Smooth muscle cell (in vitro differentiated cells): ENCODE measurements around the gene DMAC2L. TPM values are rescaled to one million over a fixed set of nuclear protein-coding genes. Genes with fewer than 3 reads are reported as not detected.

Experiments
- DNase-seq: peaks from one replicate; lab custom pipeline; 2025; ENCODE audit not compliant: unreplicated experiment; lab: John Stamatoyannopoulos, UW
- H2AFZ ChIP-seq: fragments of 200-600 bp; sonication (generic); 2 replicates; pipeline ENCODE4 v1.6.0; 2016; ENCODE audit warnings: antibody characterized with exemption, low read depth, mild to moderate bottlenecking
- H3F3A ChIP-seq: fragments of 200-600 bp; sonication (generic); 2 replicates; pipeline ENCODE4 v1.6.0; 2017; ENCODE audit warnings: antibody characterized with exemption, low read depth
- H3K27ac ChIP-seq: fragments of 200-600 bp; sonication (generic); 2 replicates; pipeline ENCODE4 v1.5.1; 2016; ENCODE audit warnings: low read depth, mild to moderate bottlenecking
- H3K27me3 ChIP-seq: fragments of 200-600 bp; sonication (generic); 2 replicates; pipeline ENCODE4 v1.6.1; 2016; ENCODE audit warnings: low read depth, mild to moderate bottlenecking
- H3K36me3 ChIP-seq: fragments of 200-600 bp; sonication (generic); 2 replicates; pipeline ENCODE4 v1.5.1; 2016; ENCODE audit warnings: low read depth
- H3K4me1 ChIP-seq: fragments of 200-600 bp; sonication (generic); 2 replicates; pipeline ENCODE4 v1.5.1; 2016; ENCODE audit warnings: low read depth
- H3K4me2 ChIP-seq: fragments of 200-600 bp; sonication (generic); 2 replicates; pipeline ENCODE4 v1.6.0; 2016; ENCODE audit warnings: mild to moderate bottlenecking
- H3K4me3 ChIP-seq: fragments of 200-600 bp; sonication (generic); 2 replicates; pipeline ENCODE4 v1.5.1; 2016; ENCODE audit warnings: mild to moderate bottlenecking
- H3K79me2 ChIP-seq: fragments of 200-600 bp; sonication (generic); 2 replicates; pipeline ENCODE4 v1.6.0; 2016; ENCODE audit warnings: low read depth, mild to moderate bottlenecking
- H3K9ac ChIP-seq: fragments of 200-600 bp; sonication (generic); 2 replicates; pipeline ENCODE4 v1.6.0; 2016; ENCODE audit warnings: low read depth
- H3K9me3 ChIP-seq: fragments of 200-600 bp; sonication (generic); replicated peaks from 2 replicates; pipeline ENCODE4 v1.5.1; 2016; ENCODE audit warnings: low read depth
- H4K20me1 ChIP-seq: fragments of 200-600 bp; sonication (generic); 2 replicates; pipeline ENCODE4 v1.6.0; 2016; ENCODE audit warnings: low read depth
- WGBS: methylation state at CpG from one replicate; pipeline ENCODE4 v1.1.7; 2016; ENCODE audit warnings: low lambda C conversion rate; 5-methylcytosine and 5-hydroxymethylcytosine counted together
- polyA plus RNA-seq: library from polyadenylated mRNA; unstranded; fragments of >200 nt; fragmentation: Nextera tagmentation; extraction: Ambion mirVana; gene quantifications from 2 replicates; pipeline ENCODE4 v1.2.1, GENCODE V29; 2016
- total RNA-seq: library from RNA; depleted of rRNA; stranded (reverse); fragments of >200 nt; gene quantifications from 2 replicates; pipeline ENCODE4 v1.2.3, GENCODE V29; 2014
- TF ChIP-seq, protein P1 (sequence below): fragments of 200-600 bp; sonication (generic); IDR thresholded peaks from 2 replicates; pipeline ENCODE4 v1.5.1; 2017; ENCODE audit warnings: borderline replicate concordance, mild to moderate bottlenecking, antibody characterized with exemption; ENCODE audit not compliant: insufficient read depth, poor library complexity, severe bottlenecking

The DMAC2L gene
- total and polyA plus RNA-seq, 2 experiments from 2014 or later, result 1.6 to 8.5 TPM

DNA sequence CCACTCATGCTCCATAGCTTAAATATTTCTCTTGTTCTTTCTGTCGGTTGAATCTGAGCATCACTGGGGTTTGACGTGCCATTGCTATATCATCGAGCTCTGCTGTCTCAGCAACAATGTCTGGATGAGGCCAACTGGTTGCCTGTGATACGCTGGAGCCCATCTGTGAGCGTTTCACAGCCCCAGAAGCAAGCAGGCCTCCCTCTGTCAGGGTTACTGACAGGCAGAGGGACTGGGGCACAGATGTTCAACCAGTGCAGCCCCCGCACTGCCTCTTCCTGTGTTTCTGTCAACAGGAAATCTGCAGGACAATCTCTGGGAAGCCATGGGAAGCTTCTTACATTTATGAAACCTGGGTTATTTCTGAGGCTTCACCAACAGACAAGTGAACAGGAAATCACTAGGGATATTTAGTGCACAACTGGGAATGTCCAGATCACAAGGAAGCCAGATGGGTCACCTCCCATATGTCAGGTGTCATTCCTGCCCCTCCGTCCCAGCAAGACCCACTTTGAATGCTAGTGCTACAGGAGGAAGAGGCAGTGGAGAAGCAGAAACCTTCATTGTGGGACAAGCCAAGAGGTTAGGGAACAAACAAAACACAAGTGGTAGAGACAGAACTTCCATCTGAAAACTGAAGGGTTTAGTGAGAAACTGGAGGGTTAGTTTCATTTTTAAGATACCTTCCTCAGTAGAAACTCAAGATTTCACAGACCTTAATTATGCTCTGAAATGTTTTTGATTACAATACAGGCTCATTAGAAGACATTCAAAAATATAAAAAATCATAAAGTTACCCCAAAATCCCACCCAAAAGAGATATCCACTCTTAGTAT is 24.1 kb downstream of the DMAC2L start:
- no peaks in the 10 kb centered on the region for H3K36me3 ChIP-seq
- H3K79me2 ChIP-seq, result no peaks in the 10 kb centered on the region
- peaks cover 15% of the 10 kb centered on the region for H3K4me1 ChIP-seq
- H3K4me2 ChIP-seq, result peak overlapping the region; percentile 19
- H3K27me3 ChIP-seq, result no peaks in the 10 kb centered on the region
- H3K9ac ChIP-seq, result no peak overlapping the region
- DNase-seq, result no peak
- H2AFZ ChIP-seq, result no peak overlapping the region
- H4K20me1 ChIP-seq, result no peaks in the 10 kb centered on the region
- TF ChIP-seq, protein P1, sequence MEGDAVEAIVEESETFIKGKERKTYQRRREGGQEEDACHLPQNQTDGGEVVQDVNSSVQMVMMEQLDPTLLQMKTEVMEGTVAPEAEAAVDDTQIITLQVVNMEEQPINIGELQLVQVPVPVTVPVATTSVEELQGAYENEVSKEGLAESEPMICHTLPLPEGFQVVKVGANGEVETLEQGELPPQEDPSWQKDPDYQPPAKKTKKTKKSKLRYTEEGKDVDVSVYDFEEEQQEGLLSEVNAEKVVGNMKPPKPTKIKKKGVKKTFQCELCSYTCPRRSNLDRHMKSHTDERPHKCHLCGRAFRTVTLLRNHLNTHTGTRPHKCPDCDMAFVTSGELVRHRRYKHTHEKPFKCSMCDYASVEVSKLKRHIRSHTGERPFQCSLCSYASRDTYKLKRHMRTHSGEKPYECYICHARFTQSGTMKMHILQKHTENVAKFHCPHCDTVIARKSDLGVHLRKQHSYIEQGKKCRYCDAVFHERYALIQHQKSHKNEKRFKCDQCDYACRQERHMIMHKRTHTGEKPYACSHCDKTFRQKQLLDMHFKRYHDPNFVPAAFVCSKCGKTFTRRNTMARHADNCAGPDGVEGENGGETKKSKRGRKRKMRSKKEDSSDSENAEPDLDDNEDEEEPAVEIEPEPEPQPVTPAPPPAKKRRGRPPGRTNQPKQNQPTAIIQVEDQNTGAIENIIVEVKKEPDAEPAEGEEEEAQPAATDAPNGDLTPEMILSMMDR, result no peak
- peak overlapping the region; percentile 64 for H3K27ac ChIP-seq
- no peak overlapping the region for H3K4me3 ChIP-seq
- no peaks in the 10 kb centered on the region for H3K9me3 ChIP-seq
- WGBS, result 30% methylated on average over 7 of the region's 7 CpGs
- peaks cover 10% of the 10 kb centered on the region for H3F3A ChIP-seq

DNA sequence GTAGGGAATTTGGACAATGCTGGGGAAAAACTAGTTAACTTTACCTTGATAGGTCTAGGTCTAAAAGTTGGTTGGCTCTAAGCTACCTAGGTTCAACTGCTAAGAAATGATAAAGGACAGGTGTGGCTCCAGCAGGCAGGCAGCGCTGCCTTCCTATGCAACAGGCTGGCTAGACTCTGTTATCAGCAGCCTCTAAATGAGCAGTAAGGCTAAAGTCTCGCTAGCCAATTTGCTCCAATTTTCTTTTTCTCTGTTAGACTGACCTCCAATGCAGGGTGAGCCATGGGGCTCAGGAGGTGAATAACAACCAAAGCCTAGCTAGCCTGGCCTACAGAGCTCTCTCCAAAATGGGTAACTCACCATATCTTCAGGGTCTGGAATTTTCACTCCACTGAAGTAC is 26.5 kb downstream of the DMAC2L start:
- TF ChIP-seq, protein P1, result no peak
- Histone ChIP-seq H2AFZ (no peak overlapping the region), H3K4me2 (no peak overlapping the region), H3F3A (peaks cover 9% of the 10 kb centered on the region), H3K27me3 (no peaks in the 10 kb centered on the region), H3K4me1 (peaks cover 33% of the 10 kb centered on the region), H3K9ac (no peak overlapping the region), H3K4me3 (no peak overlapping the region), H3K27ac (no peak overlapping the region), H3K36me3 (no peaks in the 10 kb centered on the region), H3K79me2 (no peaks in the 10 kb centered on the region), H4K20me1 (no peaks in the 10 kb centered on the region), H3K9me3 (no peaks in the 10 kb centered on the region)
- 91% methylated on average over 2 of the region's 2 CpGs for WGBS
- no peak for DNase-seq

- no peak overlapping the region for H3K4me2 ChIP-seq
- WGBS, result 47% methylated on average over 3 of the region's 3 CpGs
Observed at GRCh38 chr14:50339178-50339804, 27.2 kb downstream of the DMAC2L start.

More at GRCh38 chr14:50339178-50339804, 27.2 kb downstream of the DMAC2L start:
- Histone ChIP-seq H3K9ac (no peak overlapping the region), H3F3A (peaks cover 9% of the 10 kb centered on the region), H3K4me3 (no peak overlapping the region), H3K79me2 (no peaks in the 10 kb centered on the region), H3K9me3 (no peaks in the 10 kb centered on the region), H3K36me3 (no peaks in the 10 kb centered on the region), H3K4me1 (peaks cover 38% of the 10 kb centered on the region), H3K27ac (no peak overlapping the region), H3K27me3 (no peaks in the 10 kb centered on the region), H2AFZ (no peak overlapping the region), H4K20me1 (no peaks in the 10 kb centered on the region)
- no peak for DNase-seq
- TF ChIP-seq, protein P1, result no peak
